Aorta (tissue), 5 donors: Measurements from ENCODE around the gene RAP2B. TPM values are rescaled to one million over a fixed set of nuclear protein-coding genes. Genes with fewer than 3 reads are reported as not detected.

Experiments
- ATAC-seq: fragments of 200-7000 bp; cut with Tn5 transposase; one replicate; pipeline ENCODE4 v1.9.1; 2022; ENCODE audit warnings: moderate library complexity; ENCODE audit not compliant: low FRiP score
- DNase-seq, 2 donors: peaks; one replicate each; pipeline ENCODE4 v3.0.0-alpha.2; 2020
- H3K27ac ChIP-seq, 2 donors: one replicate each; pipeline ENCODE4 v1.5.1; 2013; ENCODE audit warnings: low read length in 2 of 2, mild to moderate bottlenecking in 2 of 2, moderate library complexity in 2 of 2, control low read depth in 1 of 2, inconsistent platforms in 1 of 2, low read depth in 1 of 2
- H3K27me3 ChIP-seq, 2 donors: one replicate each; pipeline ENCODE4 v1.6.1; 2013; ENCODE audit warnings: control low read depth in 1 of 2, low read length in 1 of 2, mild to moderate bottlenecking in 1 of 2, moderate library complexity in 1 of 2; ENCODE audit not compliant: insufficient read depth in 2 of 2, control insufficient read depth in 1 of 2
- H3K36me3 ChIP-seq, 2 donors: one replicate each; pipeline ENCODE4 v1.6.1; 2013; ENCODE audit warnings: control low read depth in 1 of 2, low read length in 1 of 2, mild to moderate bottlenecking in 1 of 2; ENCODE audit not compliant: insufficient read depth in 2 of 2, control insufficient read depth in 1 of 2
- H3K4me1 ChIP-seq, 2 donors: one replicate each; pipeline ENCODE4 v1.6.1; 2013; ENCODE audit warnings: low read length in 2 of 2, control low read depth in 1 of 2, mild to moderate bottlenecking in 1 of 2, moderate library complexity in 1 of 2; ENCODE audit not compliant: insufficient read depth in 2 of 2, control insufficient read depth in 1 of 2
- H3K4me3 ChIP-seq, 2 donors: one replicate each; pipeline ENCODE4 v1.5.1; 2013; ENCODE audit warnings: low read length in 2 of 2, control low read depth in 1 of 2, mild to moderate bottlenecking in 1 of 2
- H3K9me3 ChIP-seq: one replicate; pipeline ENCODE4 v1.6.1; 2013; ENCODE audit warnings: mild to moderate bottlenecking, low read length; ENCODE audit not compliant: control insufficient read depth
- WGBS, 2 donors: extraction: QIAGEN DNeasy Blood & Tissue Kit; methylation state at CpG; one replicate each; pipeline ENCODE4 v1.1.7; 2013; 5-methylcytosine and 5-hydroxymethylcytosine counted together
- intact Hi-C, 2 donors: fragments of 100-400 bp; cut with DNase I; formaldehyde crosslinking; loops; one replicate each; pipeline versions ENCODE4 v1.14.2 to v1.15.0; 2022
- polyA plus RNA-seq, 2 donors: library from polyadenylated mRNA; stranded (reverse); fragments of 200-250 nt; gene quantifications; one replicate each; pipeline ENCODE4 v1.2.3, GENCODE V29; 2013
- total RNA-seq, 2 donors: library from RNA; stranded (reverse); fragmentation: NEBNext Ultra II Directional; extraction: Animal tissue kit (Norgen Biotek cat#: 25700); gene quantifications; one replicate each; pipeline ENCODE4 v1.2.1, GENCODE V29; 2021
- donor health status: healthy with polysubstance abuse.
- donor health status: Bipolar disorder and iron deficiency.
- donor health status: DM: no; HTN: no; CAD: no.
- donor health status: DM: no; HTN: no; CAD: no.
- donor health status: DM: yes; HTN: yes; CAD: no.

RAP2B gene
- total and polyA plus RNA-seq, 4 donors = 2.4 to 20.7 (median 7.7) TPM

DNA sequence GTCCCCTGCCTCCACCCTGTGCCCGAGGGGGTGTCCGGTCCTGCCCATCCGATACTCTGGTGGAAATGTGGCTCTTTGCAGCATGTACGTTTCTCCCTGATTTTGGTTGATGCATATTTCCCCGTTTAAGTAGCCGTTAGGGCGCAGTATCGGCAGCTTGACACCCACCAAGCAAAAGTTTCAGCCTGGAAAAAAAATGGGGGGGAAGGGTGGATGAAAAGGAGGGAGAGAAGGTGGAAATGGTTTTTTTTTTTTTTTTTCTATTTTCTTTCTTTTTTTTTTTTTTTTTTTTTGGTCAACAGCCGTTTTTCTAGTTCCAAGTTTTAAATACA lies 1.3 kb downstream of the RAP2B start:
- ATAC-seq = no peak
- Histone ChIP-seq H3K27me3 (peaks cover 0 to 2% of the 10 kb centered on the region in 2 donors), H3K36me3 (no peaks in the 10 kb centered on the region), H3K27ac (no peak overlapping the region), H3K4me1 (peaks cover 0 to 2% of the 10 kb centered on the region in 2 donors), H3K4me3 (peak overlapping the region; percentile 52 to 89), H3K9me3 (no peaks in the 10 kb centered on the region)
- intact Hi-C loops = loop anchor here (2.0 to 10.0 kb wide), 5 partner anchors 83 to 271 kb away; no protein-coding TSS in a partner anchor
- WGBS, 2 donors = 0% methylated on average over 9 of the region's 9 CpGs
- no peak for DNase-seq

- intact Hi-C loops = loop anchor here (2.0 to 10.0 kb wide), 5 partner anchors 83 to 271 kb away; no protein-coding TSS in a partner anchor
- Histone ChIP-seq H3K4me3 (peak overlapping the region; percentile 52 to 89), H3K27ac (no peak overlapping the region), H3K4me1 (peaks cover 0 to 2% of the 10 kb centered on the region in 2 donors), H3K27me3 (peaks cover 0 to 2% of the 10 kb centered on the region in 2 donors), H3K36me3 (no peaks in the 10 kb centered on the region), H3K9me3 (no peaks in the 10 kb centered on the region)
- DNase-seq (no peak), ATAC-seq (no peak)
- 7 to 9% methylated on average over 5 of the region's 5 CpGs for WGBS, 2 donors
Observed at GRCh38 chr3:153163756-153164550, 1.9 kb downstream of the RAP2B start.

DNA sequence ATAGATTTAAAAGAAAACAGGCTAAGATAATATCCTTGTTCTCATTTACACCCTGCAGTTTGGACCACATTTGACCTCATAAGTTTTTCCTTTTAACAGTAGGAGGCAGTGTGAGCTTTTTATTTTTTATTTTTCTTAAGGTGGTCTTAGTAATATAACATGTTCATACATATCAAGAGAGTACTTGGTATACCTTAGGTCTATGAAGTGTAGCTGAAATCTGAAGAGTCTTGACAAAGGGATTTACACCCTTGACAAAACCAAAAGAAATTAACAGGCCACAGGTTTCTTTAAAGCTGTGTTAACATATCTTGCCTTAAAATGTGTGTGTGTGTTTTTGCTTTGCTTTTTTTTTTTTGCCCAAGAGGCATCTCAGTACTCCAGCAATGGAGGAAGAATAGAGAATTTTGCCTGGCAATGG lies 3.2 kb downstream of the RAP2B start:
- Histone ChIP-seq H3K27me3 (peaks cover 0 to 2% of the 10 kb centered on the region in 2 donors), H3K4me1 (peaks cover 0 to 2% of the 10 kb centered on the region in 2 donors), H3K27ac (no peak overlapping the region), H3K9me3 (no peaks in the 10 kb centered on the region), H3K4me3 (peak overlapping the region in 1 of 2 donors; percentile 17), H3K36me3 (no peaks in the 10 kb centered on the region)
- intact Hi-C loops = loop anchor here (10.0 kb wide), 2 partner anchors 120 to 270 kb away; no protein-coding TSS in a partner anchor
- no peak for ATAC-seq
- no peak for DNase-seq

DNA sequence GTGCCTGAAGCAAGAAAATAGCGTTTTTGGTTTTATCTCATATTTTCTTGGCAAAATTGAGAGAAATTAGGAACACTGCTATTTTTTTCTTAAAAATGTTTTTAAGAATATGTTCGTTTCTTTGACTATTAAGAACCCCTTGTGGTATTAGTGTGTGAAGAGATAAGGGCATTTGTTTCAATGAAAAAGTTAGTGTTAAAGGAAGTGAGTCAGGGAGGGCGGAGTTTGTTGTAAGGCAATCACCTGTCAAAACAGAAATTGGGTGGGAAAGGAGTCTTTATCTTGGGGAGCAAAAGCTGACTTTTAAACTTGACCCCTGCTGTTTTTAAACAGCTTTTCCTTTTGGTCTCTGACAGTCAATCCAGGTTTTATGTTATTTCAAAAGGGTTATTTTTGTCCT lies 4.2 kb downstream of the RAP2B start:
- H3K36me3 ChIP-seq = no peaks in the 10 kb centered on the region
- H3K4me1 ChIP-seq = peaks cover 0 to 2% of the 10 kb centered on the region in 2 donors
- no peaks in the 10 kb centered on the region for H3K9me3 ChIP-seq
- no peak overlapping the region for H3K27ac ChIP-seq
- no peak overlapping the region for H3K4me3 ChIP-seq
- peaks cover 0 to 2% of the 10 kb centered on the region in 2 donors for H3K27me3 ChIP-seq
- intact Hi-C loops = loop anchor here (10.0 kb wide), 2 partner anchors 121 to 269 kb away; no protein-coding TSS in a partner anchor
- no peak for ATAC-seq
- WGBS, 2 donors = 46 to 51% methylated on average over 3 of the region's 3 CpGs
- no peak for DNase-seq

GRCh38 chr3:153166796-153167195 lies 4.8 kb downstream of the RAP2B start:
- intact Hi-C loops = loop anchor here (10.0 kb wide), 2 partner anchors 122 to 268 kb away; no protein-coding TSS in a partner anchor
- ATAC-seq (no peak), DNase-seq (no peak)
- Histone ChIP-seq H3K4me3 (no peak overlapping the region), H3K36me3 (no peaks in the 10 kb centered on the region), H3K4me1 (peaks cover 0 to 2% of the 10 kb centered on the region in 2 donors), H3K9me3 (no peaks in the 10 kb centered on the region), H3K27me3 (peaks cover 0 to 2% of the 10 kb centered on the region in 2 donors), H3K27ac (no peak overlapping the region)
- WGBS, 2 donors = 88% methylated on average over 2 of the region's 2 CpGs

DNA sequence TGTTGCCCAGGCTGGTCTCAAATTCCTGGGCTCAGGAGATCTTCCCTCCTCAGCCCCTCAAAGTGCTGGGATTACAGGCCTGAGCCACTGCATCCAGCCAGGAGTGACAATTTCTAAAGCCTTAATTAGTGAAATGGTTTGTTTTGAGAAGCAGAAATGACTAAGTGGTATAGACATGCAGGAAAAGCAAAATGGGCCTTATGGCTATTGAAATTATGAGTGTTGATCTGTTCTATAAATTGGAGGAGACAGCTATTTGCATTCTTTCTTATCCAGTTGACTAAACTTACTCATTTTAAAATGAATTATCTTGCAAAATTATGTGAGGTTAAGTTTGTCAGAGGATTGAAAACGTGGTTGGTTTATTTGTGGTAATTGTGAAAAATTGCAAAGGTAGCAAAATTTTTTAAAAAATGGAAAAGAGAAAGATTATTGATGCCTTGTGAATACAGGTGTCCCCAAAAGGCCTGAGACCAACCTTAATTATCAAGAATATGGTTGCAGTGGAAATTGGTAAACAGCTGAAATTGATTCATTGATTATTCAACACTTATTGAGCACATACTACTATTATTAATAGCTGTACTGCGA lies 7.9 kb downstream of the RAP2B start:
- 94 to 96% methylated on average over 2 of the region's 2 CpGs for WGBS, 2 donors
- Histone ChIP-seq H3K9me3 (no peaks in the 10 kb centered on the region), H3K36me3 (no peaks in the 10 kb centered on the region), H3K27ac (no peak overlapping the region), H3K4me3 (no peak overlapping the region), H3K27me3 (no peaks in the 10 kb centered on the region), H3K4me1 (peaks cover 0 to 2% of the 10 kb centered on the region in 2 donors)
- no peak for DNase-seq
- no peak for ATAC-seq
- intact Hi-C loops = loop anchor here (10.0 kb wide), 2 partner anchors 125 to 265 kb away; no protein-coding TSS in a partner anchor

DNA sequence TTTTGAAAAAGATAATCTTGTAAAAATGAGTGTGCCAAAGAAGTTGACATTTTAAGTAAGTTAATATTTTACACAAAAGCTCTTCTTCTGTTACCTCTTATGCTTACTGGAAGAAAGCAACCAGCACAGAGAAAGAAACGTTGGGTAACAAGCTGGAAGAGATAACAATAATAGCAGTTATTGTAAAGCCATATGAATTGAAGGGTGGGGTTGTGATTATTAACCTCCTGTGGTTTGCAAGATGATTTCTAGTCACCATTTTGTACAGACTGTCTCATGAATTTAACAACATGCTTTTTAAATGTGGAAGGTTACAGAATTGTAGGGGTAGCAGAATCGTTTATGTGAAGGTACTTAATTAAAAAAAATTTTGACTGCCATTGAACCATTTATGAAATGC lies 9.2 kb downstream of the RAP2B start:
- Histone ChIP-seq H3K27ac (no peak overlapping the region), H3K9me3 (no peaks in the 10 kb centered on the region), H3K4me3 (no peak overlapping the region), H3K36me3 (no peaks in the 10 kb centered on the region), H3K4me1 (peaks cover 0 to under 1% of the 10 kb centered on the region in 2 donors), H3K27me3 (no peaks in the 10 kb centered on the region)
- 70 to 74% methylated on average over 2 of the region's 2 CpGs for WGBS, 2 donors
- ATAC-seq (no peak), DNase-seq (no peak)
- intact Hi-C loops = no loop called here

DNA sequence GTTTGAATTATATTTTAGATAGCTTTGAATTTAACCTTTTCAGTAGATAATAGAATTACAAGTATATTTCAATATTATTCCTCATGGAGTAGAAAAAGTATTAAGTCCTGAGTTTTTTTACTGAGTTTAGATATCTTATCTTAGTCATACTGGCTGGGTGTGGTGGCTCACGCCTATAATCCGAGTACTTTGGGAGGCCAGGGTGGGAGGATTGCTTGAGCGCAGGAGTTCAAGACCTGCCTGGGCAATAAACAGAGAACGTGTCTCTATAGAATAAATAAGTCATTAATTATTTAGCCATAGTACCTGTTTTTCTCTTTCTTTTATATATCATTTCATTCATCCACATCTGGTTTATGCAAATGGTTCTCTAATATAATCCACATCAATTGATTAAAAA lies 9.9 kb downstream of the RAP2B start:
- WGBS, 2 donors = 92 to 93% methylated on average over 4 of the region's 4 CpGs

More for the DNA sequence above, 9.9 kb downstream of the RAP2B start:
- DNase-seq (no peak), ATAC-seq (no peak)
- H3K4me1 ChIP-seq = no peaks in the 10 kb centered on the region
- intact Hi-C loops = no loop called here
- no peak overlapping the region for H3K4me3 ChIP-seq
- H3K27me3 ChIP-seq = no peaks in the 10 kb centered on the region
- H3K27ac ChIP-seq = no peak overlapping the region
- H3K36me3 ChIP-seq = no peaks in the 10 kb centered on the region
- no peaks in the 10 kb centered on the region for H3K9me3 ChIP-seq
